GM12865 (cell line): ENCODE measurements around the gene SPAM1.
A peak's percentile ranks its signal among the peaks of the same experiment; 100 is the strongest.

Experiments
- DNase-seq: peaks from one replicate; pipeline ENCODE4 v3.0.0; 2010; ENCODE audit warnings: low read depth
- H3K4me3 ChIP-seq: 2 replicates; pipeline ENCODE4 v1.5.1; 2011; ENCODE audit warnings: mild to moderate bottlenecking, low read depth, low read length, control low read depth
- TF ChIP-seq, protein P1 (sequence below): IDR thresholded peaks from 2 replicates; pipeline ENCODE4 v1.5.1; 2011; ENCODE audit warnings: low read length, control low read depth, low read depth, inconsistent platforms; ENCODE audit not compliant: insufficient read depth; ENCODE audit errors: missing control alignments

SPAM1 gene

DNA sequence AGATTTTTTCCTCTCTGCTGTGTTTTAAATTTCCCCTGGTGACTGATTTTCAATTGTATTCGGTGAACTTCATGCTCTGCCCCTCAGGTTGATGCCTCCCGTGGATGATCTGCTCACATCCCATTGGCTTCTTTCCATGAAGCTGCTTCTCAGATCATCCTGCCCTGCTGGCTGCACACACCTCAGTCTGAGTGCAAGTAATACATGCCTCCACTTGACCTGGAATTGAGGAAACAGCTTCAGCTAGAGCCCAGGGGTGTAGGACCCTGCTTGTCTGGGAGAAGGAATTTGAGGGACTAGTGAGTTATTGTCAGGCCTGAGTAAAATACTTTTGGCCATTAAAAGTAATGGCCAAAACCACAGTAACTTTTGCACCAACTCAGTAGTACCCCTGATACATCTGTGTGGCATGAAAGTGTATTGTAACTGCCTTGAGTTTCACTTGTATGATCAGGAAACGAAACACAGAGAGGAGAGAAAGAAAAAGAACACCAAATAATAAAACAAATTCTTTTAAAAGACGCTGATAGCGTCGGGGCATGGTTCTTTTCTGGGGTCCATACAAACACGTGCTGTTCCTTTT, 49.4 kb downstream of the SPAM1 start:
- H3K4me3 ChIP-seq = no peak overlapping the region
- DNase-seq = peak; percentile 15
- TF ChIP-seq, protein P1, sequence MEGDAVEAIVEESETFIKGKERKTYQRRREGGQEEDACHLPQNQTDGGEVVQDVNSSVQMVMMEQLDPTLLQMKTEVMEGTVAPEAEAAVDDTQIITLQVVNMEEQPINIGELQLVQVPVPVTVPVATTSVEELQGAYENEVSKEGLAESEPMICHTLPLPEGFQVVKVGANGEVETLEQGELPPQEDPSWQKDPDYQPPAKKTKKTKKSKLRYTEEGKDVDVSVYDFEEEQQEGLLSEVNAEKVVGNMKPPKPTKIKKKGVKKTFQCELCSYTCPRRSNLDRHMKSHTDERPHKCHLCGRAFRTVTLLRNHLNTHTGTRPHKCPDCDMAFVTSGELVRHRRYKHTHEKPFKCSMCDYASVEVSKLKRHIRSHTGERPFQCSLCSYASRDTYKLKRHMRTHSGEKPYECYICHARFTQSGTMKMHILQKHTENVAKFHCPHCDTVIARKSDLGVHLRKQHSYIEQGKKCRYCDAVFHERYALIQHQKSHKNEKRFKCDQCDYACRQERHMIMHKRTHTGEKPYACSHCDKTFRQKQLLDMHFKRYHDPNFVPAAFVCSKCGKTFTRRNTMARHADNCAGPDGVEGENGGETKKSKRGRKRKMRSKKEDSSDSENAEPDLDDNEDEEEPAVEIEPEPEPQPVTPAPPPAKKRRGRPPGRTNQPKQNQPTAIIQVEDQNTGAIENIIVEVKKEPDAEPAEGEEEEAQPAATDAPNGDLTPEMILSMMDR = no peak

DNA sequence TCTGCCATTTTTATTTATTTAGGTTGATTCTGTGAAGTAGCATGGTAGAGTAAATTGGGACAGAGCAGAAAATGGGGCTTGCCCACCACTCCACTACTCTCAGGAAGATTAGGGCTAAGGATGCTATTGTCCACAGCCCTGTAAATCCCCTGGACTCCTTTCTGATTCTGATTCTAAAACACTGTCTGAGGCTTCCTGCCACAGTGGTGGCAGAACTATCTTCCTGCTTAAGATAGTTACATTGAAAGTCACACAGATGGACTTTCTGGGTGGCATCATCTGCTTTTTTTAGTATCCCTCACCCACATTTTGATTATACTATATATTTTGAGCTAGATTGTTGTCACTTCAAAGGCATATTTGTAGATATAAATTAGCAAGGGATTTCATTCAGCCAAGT, 50.0 kb downstream of the SPAM1 start:
- H3K4me3 ChIP-seq = no peak overlapping the region
- TF ChIP-seq, protein P1 = no peak
- DNase-seq = peak; percentile 13

DNA sequence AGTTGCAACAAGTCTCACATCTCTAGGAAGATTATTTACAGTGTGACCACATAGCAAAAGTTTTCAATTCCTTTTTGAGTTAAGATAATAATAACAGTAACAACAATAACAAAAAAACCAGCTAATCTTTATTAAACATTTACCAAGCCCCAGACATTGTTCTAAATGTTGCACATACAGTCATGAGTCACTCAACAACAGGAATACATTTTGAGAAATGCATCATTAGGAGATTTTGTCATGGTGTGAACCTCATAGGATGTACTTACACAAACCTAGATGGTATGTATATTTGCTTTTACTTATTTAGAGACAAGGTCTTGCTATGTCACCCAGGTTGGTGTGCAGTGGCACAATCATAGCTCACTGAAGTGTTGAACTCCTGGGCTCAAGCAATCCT, 52.0 kb downstream of the SPAM1 start:
- TF ChIP-seq, protein P1 = no peak
- no peak overlapping the region for H3K4me3 ChIP-seq
- no peak for DNase-seq

DNA sequence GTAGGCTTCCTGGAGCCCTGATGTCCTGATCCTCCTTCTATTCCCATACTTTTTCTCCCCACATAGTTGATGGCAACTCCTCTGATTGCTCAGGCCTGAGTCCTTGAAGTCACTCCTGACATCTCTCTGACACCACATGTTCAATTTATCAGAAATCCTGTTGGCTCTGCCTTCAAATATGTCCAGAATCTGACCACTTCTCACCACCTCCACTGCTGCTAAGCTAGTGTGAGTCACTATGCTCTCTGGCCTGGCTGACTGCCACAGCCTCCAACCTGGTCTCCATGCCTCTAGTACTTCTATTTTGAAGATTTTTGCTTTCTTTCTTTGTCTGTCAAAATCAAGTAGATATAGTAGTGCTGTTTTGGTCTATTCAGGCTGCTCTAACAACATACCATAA, 54.8 kb downstream of the SPAM1 start:
- TF ChIP-seq, protein P1 = no peak
- no peak overlapping the region for H3K4me3 ChIP-seq
- no peak for DNase-seq

DNA sequence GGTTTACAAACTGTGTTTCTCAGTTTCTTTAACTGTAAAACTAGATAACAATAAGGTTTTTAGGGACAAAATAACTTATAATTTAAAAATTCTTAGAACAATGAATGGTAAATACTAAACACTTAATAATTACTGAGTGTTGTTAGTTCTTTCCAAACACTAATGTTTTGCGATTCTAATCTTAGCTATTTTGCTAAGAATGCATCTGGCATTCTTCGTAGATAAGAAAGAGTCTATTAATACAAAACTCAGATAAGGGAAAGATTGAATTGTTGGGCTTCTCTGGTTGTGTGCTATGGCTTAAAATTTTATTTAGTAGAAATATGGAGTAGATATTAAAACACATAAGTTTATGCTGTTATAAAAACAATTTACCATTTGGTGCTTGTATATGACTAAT, 62.4 kb downstream of the SPAM1 start:
- no peak overlapping the region for H3K4me3 ChIP-seq
- TF ChIP-seq, protein P1 = no peak

DNA sequence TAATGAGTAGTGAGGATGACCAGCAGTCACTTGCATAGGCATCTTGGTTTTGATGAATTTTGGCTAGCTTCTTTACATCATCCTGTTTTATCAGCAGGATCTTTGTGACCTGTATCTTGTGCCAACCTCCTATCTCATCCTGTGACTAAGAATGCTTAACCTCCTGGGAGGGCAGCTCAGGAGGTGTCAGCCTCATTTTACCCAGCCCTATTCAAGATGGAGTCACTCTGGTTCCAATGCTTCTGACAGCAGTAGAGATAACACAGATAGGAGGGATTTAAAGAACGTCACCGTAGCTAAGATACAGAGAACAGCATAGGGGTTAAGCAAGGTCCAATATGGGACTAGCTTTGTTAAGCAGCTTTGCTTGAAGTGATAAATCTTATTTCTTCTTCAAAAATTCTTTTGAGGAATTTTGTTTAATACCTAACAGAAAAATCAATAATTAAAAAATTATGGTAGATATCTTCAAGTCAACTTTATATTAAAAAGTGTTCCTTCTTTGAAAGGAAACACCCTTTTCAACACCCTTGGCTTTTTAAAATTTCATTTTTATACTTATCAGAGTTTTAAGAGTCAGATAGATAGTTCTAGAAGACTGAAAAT, 68.0 kb downstream of the SPAM1 start:
- DNase-seq = no peak
- H3K4me3 ChIP-seq = no peak overlapping the region
- TF ChIP-seq, protein P1 = no peak

More for the DNA sequence above, 62.4 kb downstream of the SPAM1 start:
- DNase-seq = no peak

DNA sequence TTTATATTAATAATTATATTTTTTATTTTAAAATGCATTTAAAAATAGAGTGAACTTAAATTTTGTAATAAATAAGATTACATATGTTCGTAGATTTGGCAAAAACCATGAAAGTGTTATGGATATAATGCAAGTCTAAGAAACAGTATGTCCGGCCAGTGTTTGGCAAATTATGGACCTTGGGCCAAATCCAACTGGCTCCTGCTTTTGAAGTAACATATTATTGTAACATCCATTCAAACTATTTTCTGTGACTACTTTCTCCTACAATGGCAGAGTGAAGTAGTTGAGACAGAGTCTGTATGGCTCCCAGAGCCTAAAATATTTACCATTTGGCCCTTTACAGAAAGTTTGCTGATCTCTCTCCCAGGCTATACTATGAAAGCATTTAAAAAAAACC, 69.0 kb downstream of the SPAM1 start:
- DNase-seq = no peak
- no peak overlapping the region for H3K4me3 ChIP-seq
- TF ChIP-seq, protein P1 = no peak
